Endothelial cell of umbilical vein (primary cell): ENCODE results near the gene VCL. TPM values are rescaled to one million over a fixed set of nuclear protein-coding genes. Genes with fewer than 3 reads are reported as not detected.

Experiments
- BruUV-seq: library from RNA; stranded (reverse); fragments of 400-500 nt; replicated peaks from 2 replicates; lab custom pipeline; 2021; lab: Mats Ljungman, UMichigan
- CTCF ChIA-PET: fragments of 300-600, 350-600 bp; sonication (Branson Sonifier 250); formaldehyde crosslinking; loops from one replicate; lab custom pipeline; 2021; ENCODE audit warnings: antibody characterized with exemption, inconsistent platforms; lab: Charles Lee
- POLR2A ChIA-PET: fragments of 300-600, 350-600 bp; sonication (Branson Sonifier 250); formaldehyde crosslinking; loops from one replicate; lab custom pipeline; 2021; ENCODE audit warnings: antibody characterized with exemption, inconsistent platforms; lab: Charles Lee
- DNase-seq: peaks from one replicate; pipeline ENCODE4 v3.0.0-alpha.2; 2011; ENCODE audit warnings: low read depth, low spot score
- FAIRE-seq: peaks from 2 replicates; lab custom pipeline; 2011; peaks lifted over from hg19 to GRCh38; lab: Jason Lieb, UNC
- H2AFZ ChIP-seq: 2 replicates; pipeline ENCODE4 v1.6.0; 2012; ENCODE audit warnings: low read depth, low read length, control low read depth, inconsistent platforms
- H3K27ac ChIP-seq: 2 replicates; pipeline ENCODE4 v1.5.1; 2011; ENCODE audit warnings: low read depth, mild to moderate bottlenecking, control low read depth, low read length, moderate library complexity; ENCODE audit not compliant: insufficient read depth
- H3K27me3 ChIP-seq, 2 experiments: 2 replicates each; pipeline versions ENCODE4 v1.6.0 to v1.6.1; 2011; ENCODE audit warnings: low read length in 2 of 2, mixed read lengths in 1 of 2; ENCODE audit not compliant: control insufficient read depth in 2 of 2, insufficient read depth in 2 of 2
- H3K36me3 ChIP-seq, 2 experiments: 2 replicates in 1 of 2; 3 replicates in 1 of 2; pipeline ENCODE4 v1.5.1; 2011; ENCODE audit warnings: low read length in 2 of 2, mild to moderate bottlenecking in 1 of 2, moderate library complexity in 1 of 2; ENCODE audit not compliant: control insufficient read depth in 2 of 2, insufficient read depth in 2 of 2; ENCODE audit errors: extremely low read depth in 1 of 2
- H3K4me1 ChIP-seq: 3 replicates; pipeline ENCODE4 v1.5.1; 2011; ENCODE audit warnings: mild to moderate bottlenecking, low read length; ENCODE audit not compliant: control insufficient read depth, insufficient read depth; ENCODE audit errors: extremely low read depth
- H3K4me2 ChIP-seq: 2 replicates; pipeline ENCODE4 v1.6.1; 2011; ENCODE audit warnings: low read length, control low read depth, mixed read lengths; ENCODE audit not compliant: insufficient read depth
- H3K4me3 ChIP-seq, 3 experiments: fragments of 200-600 bp in 1 of 3; sonication (generic), shearing (Covaris generic) in 1 of 3; replicated peaks in 1 of 3; 2 replicates each; pipeline ENCODE4 v1.5.1; 2011 to 2016; ENCODE audit warnings: control low read depth in 3 of 3, low read length in 3 of 3, mild to moderate bottlenecking in 2 of 3, inconsistent platforms in 1 of 3, low read depth in 1 of 3, moderate library complexity in 1 of 3; ENCODE audit not compliant: insufficient read depth in 1 of 3
- H3K79me2 ChIP-seq: 2 replicates; pipeline ENCODE4 v1.6.0; 2012; ENCODE audit warnings: low read length, inconsistent platforms; ENCODE audit not compliant: control insufficient read depth, insufficient read depth
- H3K9ac ChIP-seq: replicated peaks from 2 replicates; pipeline ENCODE3; 2011; ENCODE audit warnings: low read length, control low read depth; ENCODE audit not compliant: insufficient read depth; ENCODE audit errors: extremely low read depth
- H3K9me1 ChIP-seq: replicated peaks from 3 replicates; pipeline ENCODE4 v1.6.0; 2011; ENCODE audit warnings: mild to moderate bottlenecking, low read length; ENCODE audit not compliant: control insufficient read depth, insufficient read depth; ENCODE audit errors: extremely low read depth
- H3K9me3 ChIP-seq: replicated peaks from 2 replicates; pipeline ENCODE4 v1.5.1; 2012; ENCODE audit warnings: low read length, inconsistent platforms; ENCODE audit not compliant: control insufficient read depth, insufficient read depth
- H4K20me1 ChIP-seq: replicated peaks from 2 replicates; pipeline ENCODE3; 2011; ENCODE audit warnings: mild to moderate bottlenecking, low read length; ENCODE audit not compliant: control insufficient read depth, insufficient read depth; ENCODE audit errors: extremely low read depth
- CTCF ChIP-seq, 2 donors: IDR thresholded peaks; 1 replicate in 1 of 2; 2 replicates in 1 of 2; pipeline ENCODE4 v1.5.1; 2011; ENCODE audit warnings: low read length in 2 of 2, mild to moderate bottlenecking in 2 of 2, moderate library complexity in 2 of 2, control low read depth in 1 of 2, inconsistent platforms in 1 of 2, low read depth in 1 of 2; ENCODE audit not compliant: insufficient read depth in 1 of 2; ENCODE audit errors: extremely low read depth in 1 of 2
- EZH2 ChIP-seq: IDR thresholded peaks from 2 replicates; pipeline ENCODE4 v1.6.1; 2012; ENCODE audit warnings: borderline replicate concordance, low read depth, mild to moderate bottlenecking, moderate library complexity, low read length, inconsistent platforms; ENCODE audit not compliant: severe bottlenecking
- FOS ChIP-seq: IDR thresholded peaks from 2 replicates; pipeline ENCODE4 v1.6.1; 2011; ENCODE audit warnings: mild to moderate bottlenecking, low read length, moderate library complexity, borderline replicate concordance; ENCODE audit not compliant: insufficient read depth
- GATA2 ChIP-seq: IDR thresholded peaks from 2 replicates; pipeline ENCODE4 v1.7.0; 2011; ENCODE audit warnings: low read depth, mild to moderate bottlenecking, moderate library complexity, mixed read lengths, low read length; ENCODE audit not compliant: insufficient read length, insufficient read depth
- JUN ChIP-seq: IDR thresholded peaks from 2 replicates; pipeline ENCODE4 v1.6.1; 2011; ENCODE audit warnings: borderline replicate concordance, low read depth; ENCODE audit not compliant: insufficient read length, insufficient read depth
- MAX ChIP-seq: IDR thresholded peaks from 2 replicates; pipeline ENCODE4 v1.6.1; 2011; ENCODE audit not compliant: insufficient read depth, insufficient read length
- MYC ChIP-seq: IDR thresholded peaks from one replicate; pipeline ENCODE4 v1.6.1; 2011; ENCODE audit warnings: mild to moderate bottlenecking, low read depth, low read length
- POLR2A ChIP-seq: IDR thresholded peaks from 2 replicates; pipeline ENCODE4 v1.6.1; 2012; ENCODE audit warnings: low read depth, mild to moderate bottlenecking, control low read depth, low read length
- POLR2AphosphoS5 ChIP-seq: IDR thresholded peaks from 2 replicates; pipeline ENCODE4 v1.6.1; 2012; ENCODE audit warnings: low read depth, mild to moderate bottlenecking, control low read depth, low read length, moderate library complexity; ENCODE audit not compliant: insufficient read depth
- dilution Hi-C: fragments of 300-500 bp; cut with MboI; formaldehyde crosslinking; loops from one replicate; pipeline ENCODE4 v1.15.0; 2019; ENCODE audit warnings: low sequenced_read_pairs; ENCODE audit not compliant: extremely low pct_ligation_motif_present
- intact Hi-C: fragments of 100-400 bp; cut with micrococcal nuclease; formaldehyde crosslinking; loops from one replicate; pipeline ENCODE4 v1.10.0; 2022
- polyA plus RNA-seq, 4 experiments: library from polyadenylated mRNA; depleted of rRNA in 3 of 4; stranded (reverse) in 3 of 4; unstranded in 1 of 4; fragments of >200 nt; gene quantifications; 2 replicates each; pipeline versions ENCODE4 v1.2.1 to v1.2.3, GENCODE V29; 2011 to 2012; ENCODE audit warnings: missing spikeins in 1 of 4
- total RNA-seq: library from RNA; stranded (reverse); gene quantifications from 2 replicates; pipeline ENCODE4 v1.2.3, GENCODE V29; 2021

VCL gene
- total and polyA plus RNA-seq, 2 donors (not counting 3 experiments of a cell fraction or from before 2014, with no cell fraction given) = 95.4 to 231 TPM

- peaks cover 90% of the 10 kb centered on the region for H3K79me2 ChIP-seq
- intact Hi-C loops (no loop called here), dilution Hi-C loops (no loop called here)
- POLR2A ChIA-PET = interaction anchor here (0.7 kb wide), 1 partner anchor 266 kb away, joined by 3 read pairs; no protein-coding TSS in a partner anchor
- no peaks in the 10 kb centered on the region for H3K27me3 ChIP-seq
- peaks cover 20% of the 10 kb centered on the region for H3K4me1 ChIP-seq
- no peak overlapping the region for H3K4me3 ChIP-seq
- no peak for DNase-seq
- H3K9me1 ChIP-seq = no peaks in the 10 kb centered on the region
- H4K20me1 ChIP-seq = peaks cover 10% of the 10 kb centered on the region
- H3K27ac ChIP-seq = no peak overlapping the region
- no peak overlapping the region for H2AFZ ChIP-seq
- CTCF ChIA-PET = no interaction called here
- no TSS peak for BruUV-seq
- TF ChIP-seq FOS = no peak
- no peak for TF ChIP-seq JUN
- TF ChIP-seq MYC = no peak
- no peak for TF ChIP-seq GATA2
- TF ChIP-seq POLR2AphosphoS5 = no peak
- no peak for TF ChIP-seq CTCF (IDR thresholded peaks at IDR 0.05; ENCODE audit: extremely low read depth in 1 of 2, insufficient read depth in 1 of 2, low read depth in 1 of 2, low read length in 2 of 2)
- TF ChIP-seq POLR2A = no peak
- TF ChIP-seq EZH2 = no peak
- no peak for TF ChIP-seq MAX
- H3K4me2 ChIP-seq = no peak overlapping the region
- no peak for FAIRE-seq
- no peak overlapping the region for H3K9ac ChIP-seq
- H3K36me3 ChIP-seq = peaks cover 0 to 6% of the 10 kb centered on the region in 2 experiments
- no peaks in the 10 kb centered on the region for H3K9me3 ChIP-seq
These were observed 20.3 kb downstream of the VCL start for GRCh38 chr10:74018241-74018640.
